ENCODE data around the gene MPG.

The MPG gene

GRCh38 chr16:77273-77806 lies 685 bp upstream of the MPG start:
- Histone ChIP-seq H3K36me3 (ENCODE audit: control insufficient read depth in 4 of 4, insufficient read depth in 4 of 4, low read length in 3 of 4) (peaks cover 2 to 23% (median 17%) of the 10 kb centered on the region in 4 experiments), H3K27ac (ENCODE audit: insufficient read depth in 1 of 2, low read depth in 1 of 2, low read length in 2 of 2, poor library complexity in 1 of 2, severe bottlenecking in 2 of 2) (peak overlapping the region in 1 of 2 experiments; percentile 66), H3K4me3 (ENCODE audit: control insufficient read depth in 1 of 7, extremely low read depth in 1 of 7, insufficient read depth in 4 of 7, low read depth in 2 of 7, low read length in 6 of 7) (peak overlapping the region; percentile 62 to 89 (median 73)), H3K4me1 (ENCODE audit: control extremely low read depth in 1 of 4, control insufficient read depth in 4 of 4, insufficient read depth in 4 of 4, low read length in 3 of 4) (peaks cover 3 to 71% (median 66%) of the 10 kb centered on the region in 4 experiments), H3K27me3 (replicated peaks in 2 of 5; ENCODE audit: control insufficient read depth in 4 of 5, insufficient read depth in 5 of 5, low read length in 4 of 5) (peaks cover 0 to 11% (median 2%) of the 10 kb centered on the region in 5 experiments), H3K9me3 (ENCODE audit: control extremely low read depth in 1 of 5, control insufficient read depth in 4 of 5, insufficient read depth in 2 of 5, low read depth in 1 of 5, low read length in 4 of 5) (no peaks in the 10 kb centered on the region)
- POLR2A ChIA-PET = no interaction called here
- DNase-seq = peak in 2 of 3 donors; percentile 50 to 59
- CTCF ChIA-PET = interaction anchor here (1.6 to 19.8 kb wide), 2 partner anchors 12 to 15 kb away, joined by 8 to 643 read pairs; no protein-coding TSS in a partner anchor
- WGBS (ENCODE audit: insufficient coverage) = 4% methylated on average over 28 of the region's 31 CpGs

- H3K27me3 ChIP-seq (replicated peaks in 2 of 5; ENCODE audit: control insufficient read depth in 4 of 5, insufficient read depth in 5 of 5, low read length in 4 of 5) = peaks cover 0 to 2% (median 0%) of the 10 kb centered on the region in 5 experiments
- H3K27ac ChIP-seq (ENCODE audit: insufficient read depth in 1 of 2, low read depth in 1 of 2, low read length in 2 of 2, poor library complexity in 1 of 2, severe bottlenecking in 2 of 2) = peak overlapping the region in 1 of 2 experiments; percentile 66
- ChIA-PET POLR2A (no interaction called here), CTCF (interaction anchor here (0.9 to 19.8 kb wide), 5 partner anchors 10 to 28 kb away, joined by 3 to 643 read pairs (median 5); no protein-coding TSS in a partner anchor)
- peaks cover 2 to 31% (median 22%) of the 10 kb centered on the region in 4 experiments for H3K36me3 ChIP-seq (ENCODE audit: control insufficient read depth in 4 of 4, insufficient read depth in 4 of 4, low read length in 3 of 4)
- 9% methylated on average over 32 of the region's 36 CpGs for WGBS (ENCODE audit: insufficient coverage)
- no peaks in the 10 kb centered on the region for H3K9me3 ChIP-seq (ENCODE audit: control extremely low read depth in 1 of 5, control insufficient read depth in 4 of 5, insufficient read depth in 2 of 5, low read depth in 1 of 5, low read length in 4 of 5)
- peak overlapping the region; percentile 62 to 89 (median 73) for H3K4me3 ChIP-seq (ENCODE audit: control insufficient read depth in 1 of 7, extremely low read depth in 1 of 7, insufficient read depth in 4 of 7, low read depth in 2 of 7, low read length in 6 of 7)
- DNase-seq = peak in 1 of 3 donors; percentile 24
- peaks cover 3 to 70% (median 66%) of the 10 kb centered on the region in 4 experiments for H3K4me1 ChIP-seq (ENCODE audit: control extremely low read depth in 1 of 4, control insufficient read depth in 4 of 4, insufficient read depth in 4 of 4, low read length in 3 of 4)
Measured at GRCh38 chr16:78444-79150, 572 bp downstream of the MPG start.

- Histone ChIP-seq H3K4me1 (ENCODE audit: control extremely low read depth in 1 of 4, control insufficient read depth in 4 of 4, insufficient read depth in 4 of 4, low read length in 3 of 4) (peaks cover 3 to 71% (median 68%) of the 10 kb centered on the region in 4 experiments), H3K9me3 (ENCODE audit: control extremely low read depth in 1 of 5, control insufficient read depth in 4 of 5, insufficient read depth in 2 of 5, low read depth in 1 of 5, low read length in 4 of 5) (no peaks in the 10 kb centered on the region), H3K4me3 (ENCODE audit: control insufficient read depth in 1 of 7, extremely low read depth in 1 of 7, insufficient read depth in 4 of 7, low read depth in 2 of 7, low read length in 6 of 7) (peak overlapping the region in 6 of 7 experiments; percentile 62 to 89 (median 76)), H3K27me3 (replicated peaks in 2 of 5; ENCODE audit: control insufficient read depth in 4 of 5, insufficient read depth in 5 of 5, low read length in 4 of 5) (no peaks in the 10 kb centered on the region), H3K36me3 (ENCODE audit: control insufficient read depth in 4 of 4, insufficient read depth in 4 of 4, low read length in 3 of 4) (peaks cover 2 to 37% (median 24%) of the 10 kb centered on the region in 4 experiments), H3K27ac (ENCODE audit: insufficient read depth in 1 of 2, low read depth in 1 of 2, low read length in 2 of 2, poor library complexity in 1 of 2, severe bottlenecking in 2 of 2) (no peak overlapping the region)
- ChIA-PET POLR2A (interaction anchor here (0.6 kb wide), 1 partner anchor 43 kb away, joined by 3 read pairs; no protein-coding TSS in a partner anchor), CTCF (interaction anchor here (0.9 to 19.8 kb wide), 4 partner anchors 10 to 27 kb away, joined by 3 to 643 read pairs (median 4); no protein-coding TSS in a partner anchor)
- no peak for DNase-seq
- 70% methylated on average over 24 of the region's 32 CpGs for WGBS (ENCODE audit: insufficient coverage)
Measured at GRCh38 chr16:79151-80054, 1.4 kb downstream of the MPG start.

GRCh38 chr16:83060-83603 lies 5.1 kb downstream of the MPG start:
- 97% methylated on average over 20 of the region's 31 CpGs for WGBS (ENCODE audit: insufficient coverage)
- Histone ChIP-seq H3K36me3 (ENCODE audit: control insufficient read depth in 4 of 4, insufficient read depth in 4 of 4, low read length in 3 of 4) (peaks cover 2 to 63% (median 35%) of the 10 kb centered on the region in 4 experiments), H3K4me1 (ENCODE audit: control extremely low read depth in 1 of 4, control insufficient read depth in 4 of 4, insufficient read depth in 4 of 4, low read length in 3 of 4) (peaks cover 0 to 68% (median 65%) of the 10 kb centered on the region in 4 experiments), H3K27me3 (replicated peaks in 2 of 5; ENCODE audit: control insufficient read depth in 4 of 5, insufficient read depth in 5 of 5, low read length in 4 of 5) (no peaks in the 10 kb centered on the region), H3K9me3 (ENCODE audit: control extremely low read depth in 1 of 5, control insufficient read depth in 4 of 5, insufficient read depth in 2 of 5, low read depth in 1 of 5, low read length in 4 of 5) (no peaks in the 10 kb centered on the region), H3K27ac (ENCODE audit: insufficient read depth in 1 of 2, low read depth in 1 of 2, low read length in 2 of 2, poor library complexity in 1 of 2, severe bottlenecking in 2 of 2) (no peak overlapping the region), H3K4me3 (ENCODE audit: control insufficient read depth in 1 of 7, extremely low read depth in 1 of 7, insufficient read depth in 4 of 7, low read depth in 2 of 7, low read length in 6 of 7) (no peak overlapping the region)
- CTCF ChIA-PET = interaction anchor here (0.8 to 17.5 kb wide), 4 partner anchors 12 to 18 kb away, joined by 3 to 643 read pairs (median 4); partner anchors contain the start of genes MPG and RHBDF1
- DNase-seq = no peak
- POLR2A ChIA-PET = no interaction called here

GRCh38 chr16:83781-84615 lies 6.0 kb downstream of the MPG start:
- H3K9me3 ChIP-seq (ENCODE audit: control extremely low read depth in 1 of 5, control insufficient read depth in 4 of 5, insufficient read depth in 2 of 5, low read depth in 1 of 5, low read length in 4 of 5) = no peaks in the 10 kb centered on the region
- H3K27ac ChIP-seq (ENCODE audit: insufficient read depth in 1 of 2, low read depth in 1 of 2, low read length in 2 of 2, poor library complexity in 1 of 2, severe bottlenecking in 2 of 2) = peak overlapping the region in 1 of 2 experiments; percentile 68
- H3K27me3 ChIP-seq (replicated peaks in 2 of 5; ENCODE audit: control insufficient read depth in 4 of 5, insufficient read depth in 5 of 5, low read length in 4 of 5) = no peaks in the 10 kb centered on the region
- H3K4me1 ChIP-seq (ENCODE audit: control extremely low read depth in 1 of 4, control insufficient read depth in 4 of 4, insufficient read depth in 4 of 4, low read length in 3 of 4) = peaks cover 0 to 60% (median 57%) of the 10 kb centered on the region in 4 experiments
- peaks cover 2 to 71% (median 43%) of the 10 kb centered on the region in 4 experiments for H3K36me3 ChIP-seq (ENCODE audit: control insufficient read depth in 4 of 4, insufficient read depth in 4 of 4, low read length in 3 of 4)
- peak in 2 of 3 donors; percentile 43 to 55 for DNase-seq
- H3K4me3 ChIP-seq (ENCODE audit: control insufficient read depth in 1 of 7, extremely low read depth in 1 of 7, insufficient read depth in 4 of 7, low read depth in 2 of 7, low read length in 6 of 7) = peak overlapping the region in 2 of 7 experiments; percentile 14 to 38
- CTCF ChIA-PET = interaction anchor here (0.8 to 17.5 kb wide), 6 partner anchors 10 to 23 kb away, joined by 3 to 643 read pairs (median 4); partner anchors contain the start of genes MPG and RHBDF1
- 50% methylated on average over 20 of the region's 21 CpGs for WGBS (ENCODE audit: insufficient coverage)
- POLR2A ChIA-PET = interaction anchor here (1.0 to 1.5 kb wide), 3 partner anchors 9 to 18 kb away, joined by 3 to 5 read pairs (median 3); no protein-coding TSS in a partner anchor
